ENCODE measurements around the gene DNAI2.

Gene DNAI2

DNA sequence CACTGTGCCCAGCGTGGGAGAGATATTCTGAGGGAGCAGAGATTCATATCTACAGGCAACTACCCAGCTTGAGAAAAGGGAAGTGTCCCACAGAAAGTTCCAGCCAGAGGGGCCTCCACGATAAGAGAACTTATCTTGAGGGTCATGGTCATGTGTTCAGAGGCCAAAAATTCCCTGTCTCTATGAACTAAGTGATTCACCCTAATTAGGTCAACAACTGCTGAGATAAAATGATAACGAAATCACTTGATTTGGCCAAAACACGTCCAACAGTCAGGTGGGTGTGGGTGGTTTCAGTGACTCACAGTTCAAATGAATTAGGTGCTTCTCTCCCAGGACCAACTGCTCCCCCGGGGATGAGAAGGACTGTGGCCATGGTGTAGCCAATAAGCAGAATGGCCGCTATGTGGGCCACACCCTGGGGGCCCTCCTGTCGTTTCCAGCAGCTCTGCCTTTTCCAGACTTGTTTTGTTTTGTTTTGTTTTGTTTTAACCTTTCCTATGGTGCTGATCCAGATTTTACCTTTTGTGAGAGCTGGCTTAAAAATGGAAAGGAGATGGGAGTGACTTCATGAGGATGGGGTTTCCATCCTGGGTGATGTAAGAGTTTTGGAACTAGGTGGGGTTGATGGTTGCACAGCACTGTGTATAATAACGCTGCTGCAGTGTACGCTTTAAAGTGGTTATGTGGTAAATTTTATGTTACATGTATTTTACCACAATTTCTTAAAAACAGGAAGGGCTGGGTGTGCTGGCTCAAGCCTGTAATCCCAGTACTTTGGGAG is 8.7 kb downstream of the DNAI2 start:
- TF ChIP-seq, protein P1, sequence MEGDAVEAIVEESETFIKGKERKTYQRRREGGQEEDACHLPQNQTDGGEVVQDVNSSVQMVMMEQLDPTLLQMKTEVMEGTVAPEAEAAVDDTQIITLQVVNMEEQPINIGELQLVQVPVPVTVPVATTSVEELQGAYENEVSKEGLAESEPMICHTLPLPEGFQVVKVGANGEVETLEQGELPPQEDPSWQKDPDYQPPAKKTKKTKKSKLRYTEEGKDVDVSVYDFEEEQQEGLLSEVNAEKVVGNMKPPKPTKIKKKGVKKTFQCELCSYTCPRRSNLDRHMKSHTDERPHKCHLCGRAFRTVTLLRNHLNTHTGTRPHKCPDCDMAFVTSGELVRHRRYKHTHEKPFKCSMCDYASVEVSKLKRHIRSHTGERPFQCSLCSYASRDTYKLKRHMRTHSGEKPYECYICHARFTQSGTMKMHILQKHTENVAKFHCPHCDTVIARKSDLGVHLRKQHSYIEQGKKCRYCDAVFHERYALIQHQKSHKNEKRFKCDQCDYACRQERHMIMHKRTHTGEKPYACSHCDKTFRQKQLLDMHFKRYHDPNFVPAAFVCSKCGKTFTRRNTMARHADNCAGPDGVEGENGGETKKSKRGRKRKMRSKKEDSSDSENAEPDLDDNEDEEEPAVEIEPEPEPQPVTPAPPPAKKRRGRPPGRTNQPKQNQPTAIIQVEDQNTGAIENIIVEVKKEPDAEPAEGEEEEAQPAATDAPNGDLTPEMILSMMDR (IDR thresholded peaks at IDR 0.05; ENCODE audit: control insufficient read depth, extremely low read depth, insufficient read depth) = no peak
- no peak overlapping the region for H3K4me3 ChIP-seq (ENCODE audit: low read depth, low read length)
- no peak for DNase-seq (ENCODE audit: low read depth)

DNA sequence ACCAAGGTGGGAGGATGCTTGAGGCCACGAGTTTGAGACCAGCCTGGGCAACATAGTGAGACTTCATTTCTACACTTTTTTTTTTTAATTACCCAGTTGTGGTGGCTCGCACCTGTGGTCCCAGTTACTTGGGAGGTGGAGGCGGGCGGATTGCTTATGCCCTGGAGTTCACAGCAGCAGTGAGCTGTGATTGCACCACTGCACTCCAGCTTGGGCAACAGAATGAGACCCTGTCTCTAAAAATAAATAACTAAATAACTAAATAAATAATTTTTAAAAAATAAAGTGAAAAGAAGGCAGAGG is 9.3 kb downstream of the DNAI2 start:
- TF ChIP-seq, protein P1 (IDR thresholded peaks at IDR 0.05; ENCODE audit: control insufficient read depth, extremely low read depth, insufficient read depth) = no peak
- DNase-seq (ENCODE audit: low read depth) = no peak
- H3K4me3 ChIP-seq (ENCODE audit: low read depth, low read length) = no peak overlapping the region

DNA sequence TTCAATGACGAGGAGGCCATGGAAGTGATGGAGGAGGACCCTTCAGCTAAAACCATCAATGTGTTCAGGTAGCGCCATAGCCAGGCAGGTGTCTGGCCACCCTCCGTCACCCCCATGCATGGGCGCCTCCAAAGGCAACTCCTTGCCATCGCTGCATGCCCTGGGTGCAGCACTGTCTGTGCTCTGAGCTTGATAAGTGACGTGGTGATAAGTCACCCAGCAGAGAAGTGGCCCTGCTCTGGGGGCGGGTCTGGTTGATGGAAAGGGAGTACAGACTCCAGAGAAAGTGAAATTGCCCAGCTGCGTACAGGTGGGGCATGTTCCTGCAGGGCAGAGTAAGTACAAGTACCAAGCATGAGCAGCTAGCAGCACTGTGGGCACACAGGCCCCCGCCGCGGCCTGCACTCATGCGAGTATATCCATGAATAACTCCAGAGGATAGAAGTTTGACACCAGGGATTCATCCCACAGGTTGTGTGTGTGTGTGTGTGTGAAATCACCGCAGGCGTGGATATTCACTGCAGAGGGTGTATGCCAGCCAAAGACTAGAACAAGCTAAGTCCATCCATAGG is 13.1 kb downstream of the DNAI2 start:
- no peak overlapping the region for H3K4me3 ChIP-seq (ENCODE audit: low read depth, low read length)
- TF ChIP-seq, protein P1 (IDR thresholded peaks at IDR 0.05; ENCODE audit: control insufficient read depth, extremely low read depth, insufficient read depth) = no peak
- DNase-seq (ENCODE audit: low read depth) = no peak

DNA sequence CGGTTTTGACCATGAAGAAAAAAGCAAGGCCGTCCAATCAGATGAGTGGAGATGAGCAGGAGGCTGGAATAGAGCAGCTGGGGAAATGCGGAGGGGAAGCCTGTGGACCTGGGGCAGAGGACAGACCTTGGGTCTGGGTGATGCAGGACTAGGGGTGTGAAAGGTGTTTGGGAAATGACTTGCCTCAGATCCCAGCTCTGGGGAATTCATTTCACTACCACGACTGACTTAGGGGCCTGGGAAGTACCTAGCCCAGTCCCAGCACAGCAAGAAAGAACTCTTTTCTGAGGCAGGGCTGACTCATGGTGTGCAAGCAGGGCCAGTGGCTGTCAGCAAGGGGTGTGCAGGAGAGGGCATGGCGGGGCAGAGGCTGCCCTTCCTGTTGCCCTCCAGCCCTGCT is 14.8 kb downstream of the DNAI2 start:
- DNase-seq (ENCODE audit: low read depth) = no peak
- H3K4me3 ChIP-seq (ENCODE audit: low read depth, low read length) = no peak overlapping the region
- TF ChIP-seq, protein P1 (IDR thresholded peaks at IDR 0.05; ENCODE audit: control insufficient read depth, extremely low read depth, insufficient read depth) = no peak

DNA sequence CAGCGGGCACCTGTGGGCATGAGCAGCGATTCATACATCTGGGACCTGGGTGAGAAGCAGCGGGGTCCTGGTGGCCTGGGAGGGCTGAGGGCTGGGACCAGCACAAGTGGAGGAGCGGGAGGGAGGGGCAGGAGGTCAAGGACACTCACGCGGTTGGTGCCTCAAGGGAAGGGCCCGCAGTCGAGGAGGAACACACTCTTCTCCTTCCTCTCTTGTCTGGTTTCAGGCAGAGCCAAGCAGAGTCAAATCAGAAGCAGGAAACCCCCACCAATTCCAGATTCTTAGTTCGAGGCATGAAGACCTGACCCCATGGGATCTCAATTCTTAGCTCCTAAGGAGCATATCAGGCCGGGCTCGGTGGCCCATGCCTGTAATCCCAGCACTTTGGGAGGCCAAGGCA is 15.7 kb downstream of the DNAI2 start:
- TF ChIP-seq, protein P1 (IDR thresholded peaks at IDR 0.05; ENCODE audit: control insufficient read depth, extremely low read depth, insufficient read depth) = no peak
- no peak for DNase-seq (ENCODE audit: low read depth)
- no peak overlapping the region for H3K4me3 ChIP-seq (ENCODE audit: low read depth, low read length)

DNA sequence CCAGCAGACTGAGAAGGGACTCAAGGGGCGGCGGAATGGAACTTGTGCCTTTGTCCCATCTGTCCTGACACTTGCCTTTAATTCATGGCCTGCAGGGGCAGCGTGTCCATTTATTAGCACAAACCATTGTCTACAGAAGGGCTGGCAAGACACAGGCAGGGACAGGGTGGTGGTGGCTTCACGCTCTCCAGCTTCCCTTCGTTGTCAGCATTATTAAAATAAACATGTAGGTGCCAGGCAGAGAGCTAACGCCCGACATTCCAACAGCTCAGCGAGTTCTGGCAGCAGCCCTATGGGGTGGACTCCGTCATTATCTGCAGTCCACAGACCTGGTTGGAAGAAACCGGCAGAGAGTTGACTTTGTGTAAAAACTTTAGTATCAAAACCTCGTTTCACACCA is 16.3 kb downstream of the DNAI2 start:
- H3K4me3 ChIP-seq (ENCODE audit: low read depth, low read length) = no peak overlapping the region
- TF ChIP-seq, protein P1 (IDR thresholded peaks at IDR 0.05; ENCODE audit: control insufficient read depth, extremely low read depth, insufficient read depth) = no peak
- no peak for DNase-seq (ENCODE audit: low read depth)

DNA sequence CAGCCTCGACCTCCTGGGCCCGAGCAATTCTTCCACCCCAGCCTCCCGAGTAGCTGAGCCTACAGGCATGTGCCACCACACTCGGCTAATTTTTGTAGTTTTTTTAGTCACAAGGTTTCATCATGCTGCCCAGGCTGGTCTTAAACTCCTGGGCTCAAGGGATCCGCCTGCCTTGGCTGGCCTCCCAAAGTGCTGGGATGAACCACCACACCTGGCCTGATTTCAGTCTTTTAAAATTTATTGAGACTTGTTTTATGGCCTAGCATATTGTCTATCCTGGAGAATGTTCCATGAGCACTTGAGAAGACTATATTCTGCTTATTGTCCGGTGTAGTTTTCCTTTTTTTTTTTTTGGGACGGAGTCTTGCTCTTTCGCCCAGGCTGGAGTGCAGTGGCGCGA is 18.5 kb downstream of the DNAI2 start:
- no peak overlapping the region for H3K4me3 ChIP-seq (ENCODE audit: low read depth, low read length)
- TF ChIP-seq, protein P1 (IDR thresholded peaks at IDR 0.05; ENCODE audit: control insufficient read depth, extremely low read depth, insufficient read depth) = no peak
- DNase-seq (ENCODE audit: low read depth) = peak; percentile 26

All from LNCaP clone FGC (cell line).